OCI-LY1 (cell line): ENCODE results near the gene DTNB.

Experiments used
- CTCF ChIP-seq: fragments of 200-600 bp; sonication (generic), shearing (Covaris generic); IDR thresholded peaks from 2 replicates; pipeline ENCODE4 v1.5.1; 2017; ENCODE audit warnings: mild to moderate bottlenecking, antibody characterized with exemption, low read length, moderate library complexity, mixed read lengths
- EZH2 ChIP-seq: fragments of 200-600 bp; sonication (generic), shearing (Covaris generic); IDR thresholded peaks from 2 replicates; pipeline ENCODE4 v1.8.0; 2017; ENCODE audit warnings: borderline replicate concordance, mixed run types, mild to moderate bottlenecking, antibody characterized with exemption, low read length, moderate library complexity, mixed read lengths

DNA sequence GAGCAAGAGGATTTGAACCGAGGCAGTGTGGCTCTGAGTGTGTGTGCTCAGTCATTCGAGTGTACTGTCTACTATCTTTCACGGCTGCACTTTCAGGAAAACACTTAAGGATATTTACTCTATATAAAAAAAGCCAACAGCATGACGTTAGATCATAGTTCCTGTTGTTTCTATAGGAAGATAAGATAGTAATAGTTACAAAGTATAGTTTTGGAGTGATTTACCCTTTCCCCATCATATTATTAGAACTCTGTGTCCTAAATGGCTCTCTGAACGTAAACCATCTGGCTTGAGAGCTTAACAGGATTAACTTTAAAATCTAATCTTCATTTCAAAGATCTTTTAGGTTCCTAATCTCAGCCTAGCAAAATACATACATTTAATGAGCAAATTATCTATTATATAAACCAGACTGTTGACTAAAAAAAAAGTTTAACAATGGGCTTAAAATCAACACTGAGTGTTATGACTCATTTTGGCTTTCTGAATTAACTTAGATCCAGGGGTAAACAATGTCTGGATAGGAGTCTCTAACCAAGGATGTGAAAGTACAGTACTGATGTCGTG lies 181.3 kb downstream of the DTNB start:
- TF ChIP-seq CTCF = no peak
- TF ChIP-seq EZH2 = no peak
